GM18858 (cell line): ENCODE measurements around the gene FNDC3B.

Experiments used
- ATAC-seq: cut with Tn5 transposase; IDR thresholded peaks from one replicate; pipeline ENCODE4 v1.9.1; 2021; ENCODE audit not compliant: unreplicated experiment

FNDC3B gene

GRCh38 chr3:172300862-172301261 is 261.5 kb downstream of the FNDC3B start:
- ATAC-seq = no peak

DNA sequence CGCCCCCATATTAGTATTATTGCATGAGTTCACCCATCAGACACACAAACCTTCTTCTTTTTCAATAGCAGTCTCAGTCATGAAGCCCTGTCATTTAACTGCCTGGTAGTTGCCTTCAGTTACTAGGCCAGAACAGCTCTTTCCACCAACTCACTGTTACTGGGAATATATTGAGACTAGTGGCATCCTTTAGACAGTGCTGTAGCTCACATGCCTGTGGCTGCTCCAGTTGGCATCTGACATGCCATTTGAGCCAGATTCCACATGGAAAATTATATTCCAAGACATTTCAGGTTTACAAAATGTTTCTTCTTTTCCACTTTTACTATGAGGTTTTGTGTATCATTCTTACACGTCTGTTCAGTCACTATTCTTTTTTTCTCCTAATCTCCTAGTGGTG is 262.8 kb downstream of the FNDC3B start:
- ATAC-seq = no peak

DNA sequence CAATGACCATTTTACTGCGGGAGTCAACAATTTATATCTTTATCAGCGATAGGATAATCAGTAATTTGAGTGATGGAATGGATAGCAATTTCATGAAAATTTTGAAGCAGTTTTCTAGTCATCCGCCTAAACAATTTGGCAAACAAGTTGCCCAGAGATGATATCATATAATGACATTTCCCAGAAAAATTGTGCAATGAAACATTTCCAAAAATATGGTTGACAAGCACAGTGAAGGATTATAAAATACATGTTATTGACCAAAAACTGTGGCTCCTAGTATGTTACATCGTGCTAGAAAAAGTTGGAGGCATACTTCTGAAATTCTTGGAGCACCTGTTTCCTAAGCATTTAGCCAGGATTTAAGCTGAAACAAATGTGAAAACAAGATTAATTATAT is 263.8 kb downstream of the FNDC3B start:
- no peak for ATAC-seq

- ATAC-seq = no peak
These were observed 264.7 kb downstream of the FNDC3B start for GRCh38 chr3:172303941-172304558.

GRCh38 chr3:172305552-172305951 is 266.2 kb downstream of the FNDC3B start:
- no peak for ATAC-seq

DNA sequence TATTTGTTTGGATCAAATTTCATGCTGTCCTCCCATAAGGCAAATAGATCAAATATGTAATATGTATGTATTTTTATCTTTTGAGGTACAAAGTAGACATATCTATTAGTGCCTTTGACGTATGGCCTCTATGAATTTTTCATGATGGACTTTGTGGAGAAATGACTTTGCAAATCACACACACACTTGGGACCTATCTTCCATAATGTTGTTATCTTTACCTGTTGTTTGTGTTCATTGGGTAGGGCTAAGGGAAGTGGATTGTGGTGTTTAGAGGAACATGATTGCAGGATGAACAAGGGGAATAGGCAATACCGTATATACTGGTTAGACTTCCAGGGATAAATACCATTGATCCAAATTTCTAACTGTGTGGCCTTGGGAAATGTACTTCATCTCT is 266.6 kb downstream of the FNDC3B start:
- no peak for ATAC-seq

DNA sequence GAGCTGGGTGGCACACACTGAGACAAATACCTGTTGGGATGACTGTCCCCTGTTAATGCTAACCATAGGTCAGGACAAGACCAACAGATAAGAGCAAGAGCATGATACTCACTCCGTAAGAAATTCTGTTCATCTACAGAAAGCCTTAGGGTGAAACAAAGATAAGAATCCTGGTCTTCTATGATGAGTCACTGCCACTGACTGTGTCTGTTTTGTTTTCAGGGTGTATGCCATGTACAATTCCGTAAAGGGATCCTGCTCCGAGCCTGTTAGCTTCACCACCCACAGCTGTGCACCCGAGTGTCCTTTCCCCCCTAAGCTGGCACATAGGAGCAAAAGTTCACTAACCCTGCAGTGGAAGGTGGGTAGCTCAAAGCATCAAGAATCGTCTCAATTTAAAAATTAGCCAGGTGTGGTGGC is 267.8 kb downstream of the FNDC3B start:
- ATAC-seq = no peak

DNA sequence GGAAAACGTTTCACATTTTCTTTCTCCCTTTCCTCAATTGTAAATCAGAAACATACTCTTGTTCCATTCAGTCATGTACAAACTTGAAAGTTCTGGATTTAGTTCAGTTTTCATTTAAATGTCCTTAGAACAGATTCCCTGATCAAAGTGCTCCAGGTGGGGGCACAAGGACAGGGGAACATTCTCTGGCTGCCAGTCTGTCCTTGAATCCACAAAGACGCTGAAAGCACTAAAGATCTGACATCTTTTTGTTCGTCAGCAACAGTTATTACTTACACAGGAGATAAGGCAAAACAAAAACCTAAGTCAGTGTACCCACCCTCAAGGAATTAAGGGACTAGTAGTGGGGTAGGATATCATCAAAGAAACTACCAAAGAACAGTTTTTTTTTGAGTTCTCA is 269.7 kb downstream of the FNDC3B start:
- no peak for ATAC-seq

GRCh38 chr3:172309741-172310427 is 270.5 kb downstream of the FNDC3B start:
- no peak for ATAC-seq

DNA sequence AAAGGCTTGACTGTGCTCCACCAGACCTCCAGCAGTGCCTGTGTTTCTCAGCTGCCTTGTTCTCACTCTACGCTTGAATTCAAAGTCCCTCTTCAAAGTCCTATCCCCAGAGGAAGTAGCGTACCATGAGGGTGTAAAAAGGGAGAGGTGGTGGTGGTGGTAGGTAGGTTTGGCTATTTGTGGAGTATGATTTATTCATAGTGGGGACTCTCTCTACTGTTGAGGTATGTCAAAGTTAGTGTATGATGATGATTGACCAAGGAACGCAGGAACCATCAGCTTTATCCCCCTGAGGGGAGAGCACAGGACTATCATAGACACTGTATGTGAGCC is 271.0 kb downstream of the FNDC3B start:
- ATAC-seq = no peak

- no peak for ATAC-seq
These were observed 271.8 kb downstream of the FNDC3B start for GRCh38 chr3:172311217-172311616.

DNA sequence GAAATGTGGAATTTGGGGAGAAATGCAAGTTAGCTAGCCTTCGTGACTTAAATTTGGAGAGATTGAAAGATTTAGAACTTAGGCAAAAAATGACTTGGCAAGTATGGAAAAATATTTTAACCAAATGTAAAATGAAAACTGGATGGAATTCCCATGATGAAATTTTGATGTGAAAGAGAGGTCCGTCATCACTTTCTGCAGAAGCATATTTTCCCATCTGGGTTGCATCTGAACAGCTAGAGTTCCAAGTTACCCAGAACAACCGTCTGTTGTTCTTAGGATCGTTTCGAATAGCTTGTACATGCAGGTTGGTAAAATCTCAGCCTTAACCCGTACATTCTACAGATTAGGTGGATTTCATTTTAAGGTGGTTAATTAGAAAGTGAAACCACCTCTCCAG is 272.6 kb downstream of the FNDC3B start:
- no peak for ATAC-seq

DNA sequence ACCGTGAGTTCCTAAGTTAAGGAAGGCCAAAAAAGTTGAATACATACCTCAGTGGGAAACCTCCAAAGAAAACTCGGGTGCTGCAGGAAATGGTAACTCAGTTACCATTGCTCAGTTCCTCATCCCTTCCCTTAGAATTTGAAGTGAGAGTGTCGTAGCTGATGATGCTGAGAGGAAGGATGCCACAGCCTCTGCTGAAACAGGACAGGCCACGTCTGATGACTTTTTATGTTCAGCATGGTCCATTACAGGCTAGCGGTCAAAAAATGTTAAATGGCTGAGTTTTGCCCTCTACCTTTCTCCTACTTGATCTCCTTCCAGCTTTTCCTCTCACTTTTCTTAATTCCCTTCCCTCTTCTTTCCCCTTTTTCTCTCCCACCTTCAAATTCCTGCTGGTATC is 273.3 kb downstream of the FNDC3B start:
- no peak for ATAC-seq

DNA sequence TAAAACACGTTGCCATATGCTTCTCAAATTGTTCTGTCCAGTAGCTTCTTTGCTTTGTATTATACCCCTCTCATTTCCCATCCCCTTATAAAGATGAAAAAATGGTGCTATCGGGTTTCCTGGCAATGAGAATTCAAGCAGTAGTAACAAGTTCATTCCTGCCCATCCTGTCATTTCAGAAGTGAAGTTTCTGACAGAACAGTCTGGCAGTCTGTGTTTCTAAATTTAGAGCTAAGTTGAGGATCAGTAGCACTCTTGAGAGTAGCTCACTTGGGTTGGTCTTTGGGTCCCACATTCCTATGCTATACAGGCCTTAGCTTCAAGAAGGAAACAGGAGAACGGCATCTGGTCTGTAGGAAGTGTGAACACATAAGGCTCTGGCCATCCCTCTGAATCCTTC is 274.3 kb downstream of the FNDC3B start:
- ATAC-seq = no peak

GRCh38 chr3:172314591-172315160 is 275.3 kb downstream of the FNDC3B start:
- no peak for ATAC-seq

DNA sequence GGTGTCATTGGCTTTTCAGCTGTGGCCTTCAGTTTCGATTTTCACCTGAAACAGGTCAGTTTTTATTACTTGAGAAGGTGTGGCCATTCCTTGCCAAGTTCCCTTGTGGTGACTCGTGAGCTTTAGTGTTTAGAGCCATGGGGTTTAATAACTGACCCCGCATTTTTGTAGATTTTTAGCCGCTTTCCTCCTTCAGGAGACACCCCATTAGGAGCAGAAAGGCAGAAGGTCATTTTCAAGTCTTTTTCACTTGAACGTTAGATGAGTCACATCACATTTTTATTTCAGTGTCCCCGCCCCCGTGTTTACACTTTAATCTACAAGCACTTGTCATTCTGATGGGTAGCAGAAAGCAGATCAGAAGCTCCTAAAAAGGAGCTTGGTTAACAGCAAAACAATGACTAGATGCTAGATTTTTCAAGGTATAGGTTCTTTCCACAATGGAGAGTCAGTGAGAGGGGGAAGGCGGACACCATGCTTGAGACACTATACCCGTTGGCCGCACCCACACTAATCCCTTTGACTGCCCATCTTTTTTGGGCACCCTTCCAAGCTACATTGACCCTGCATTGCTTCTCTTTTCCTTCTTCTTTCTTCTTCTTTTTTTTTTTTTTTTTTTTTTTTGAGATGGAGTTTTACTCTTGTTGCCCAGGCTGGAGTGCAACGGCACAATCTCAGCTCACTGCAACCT is 276.2 kb downstream of the FNDC3B start:
- ATAC-seq = no peak

- ATAC-seq = no peak
These were observed 277.4 kb downstream of the FNDC3B start for GRCh38 chr3:172316758-172317157.

DNA sequence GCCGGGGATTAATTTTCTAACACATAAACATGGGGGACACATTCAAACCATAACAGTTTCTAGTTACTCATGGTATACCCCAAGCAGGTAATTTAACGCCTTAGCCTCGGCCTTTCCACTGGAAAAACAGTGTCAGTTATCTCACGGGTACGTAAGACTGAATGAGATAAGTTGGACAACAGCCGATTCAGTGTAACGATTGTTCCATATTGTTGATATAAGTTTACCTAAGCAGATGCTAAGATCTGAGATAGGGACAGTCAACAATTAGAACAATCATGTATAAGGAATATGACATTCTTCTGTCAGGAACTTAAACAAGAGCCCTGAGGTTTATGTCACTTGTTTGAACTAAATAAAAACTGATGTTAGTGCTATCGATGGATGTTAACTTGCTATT is 278.1 kb downstream of the FNDC3B start:
- ATAC-seq = no peak

DNA sequence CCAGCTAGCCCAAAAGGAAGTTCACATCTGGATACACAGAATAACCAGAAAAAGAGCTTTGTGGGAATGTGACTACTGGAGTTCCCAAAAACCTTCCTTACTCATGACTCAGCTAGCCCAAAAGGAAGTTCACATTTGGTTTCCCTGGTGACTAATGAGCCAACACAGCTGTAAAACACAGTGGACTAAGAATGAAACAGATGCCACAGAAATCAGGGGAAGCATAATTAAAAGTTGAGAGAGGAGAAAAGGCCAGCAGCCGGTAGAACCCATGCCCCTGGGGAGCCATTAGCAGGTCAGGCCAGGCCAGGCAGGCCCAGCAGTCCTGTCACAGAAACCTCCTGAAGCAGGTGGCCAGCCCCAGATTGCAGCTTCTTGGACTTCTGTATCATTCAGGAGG is 278.6 kb downstream of the FNDC3B start:
- peak; percentile 48 for ATAC-seq

GRCh38 chr3:172319595-172319994 is 280.2 kb downstream of the FNDC3B start:
- ATAC-seq = no peak

DNA sequence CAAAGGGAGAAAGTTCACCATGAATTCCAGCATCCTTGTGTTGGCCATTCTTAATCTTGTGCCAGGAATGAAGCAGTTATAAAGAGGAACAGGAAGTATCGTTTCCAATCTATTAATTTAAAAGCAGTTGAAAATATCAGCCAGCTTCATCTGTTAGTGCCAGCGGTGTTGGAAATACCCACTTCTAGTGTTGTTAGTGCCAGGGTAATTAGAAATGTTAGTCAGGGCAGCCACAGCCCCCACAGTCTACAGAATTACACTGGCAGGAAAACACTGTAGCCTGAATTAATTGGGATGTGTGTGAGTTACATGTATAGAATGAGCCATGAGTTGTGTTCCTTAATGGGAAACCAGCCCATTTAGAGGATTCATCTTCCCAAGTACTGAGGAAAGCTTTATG is 281.1 kb downstream of the FNDC3B start:
- ATAC-seq = no peak

GRCh38 chr3:172321035-172321434 is 281.7 kb downstream of the FNDC3B start:
- peak; percentile 50 for ATAC-seq
